HepG2 (cell line): ENCODE results near the gene SERP1. TPM values are rescaled to one million over a fixed set of nuclear protein-coding genes. Genes with fewer than 3 reads are reported as not detected.

Source experiments
- ATAC-seq: fragments of 200-7000 bp; cut with Tn5 transposase; 3 replicates; pipeline ENCODE4 v1.9.1; 2020; ENCODE audit warnings: mild to moderate bottlenecking, moderate library complexity
- BruUV-seq: library from RNA; stranded (reverse); fragments of 400-500 nt; replicated peaks from 2 replicates; lab custom pipeline; 2021; lab: Mats Ljungman, UMichigan
- CTCF ChIA-PET: fragments of 300-600 bp; formaldehyde crosslinking; extraction: SDS; loops from one replicate; lab custom pipeline; 2021; ENCODE audit warnings: low total read pairs, inconsistent platforms, low intra/inter-chr PET ratio; lab: Yijun Ruan, JAX
- POLR2A ChIA-PET: fragments of 350-600 bp; sonication (Branson Sonifier 250); formaldehyde crosslinking; loops from one replicate; lab custom pipeline; 2020; ENCODE audit warnings: antibody characterized with exemption, inconsistent platforms; lab: Yijun Ruan, JAX
- DNase-seq: peaks from one replicate; pipeline ENCODE4 v3.0.0-alpha.2; 2015; ENCODE audit warnings: low spot score
- FAIRE-seq: peaks from 3 replicates; lab custom pipeline; 2011; peaks lifted over from hg19 to GRCh38; lab: Jason Lieb, UNC
- H2AFZ ChIP-seq: one replicate; pipeline ENCODE4 v1.6.1; 2011; ENCODE audit warnings: low read length, inconsistent platforms
- H3K27ac ChIP-seq: fragments of 300-600 bp; 3 replicates; pipeline ENCODE4 v1.8.0; 2011; ENCODE audit warnings: mixed run types, mild to moderate bottlenecking, mixed read lengths, low read length, inconsistent platforms; ENCODE audit not compliant: insufficient read depth; ENCODE audit errors: extremely low read length
- H3K27me3 ChIP-seq, 2 experiments: fragments of 200-600 bp in 1 of 2; 2 replicates in 1 of 2; 3 replicates in 1 of 2; pipeline versions ENCODE4 v1.6.0 to v1.8.0; 2011; ENCODE audit warnings: low read length in 2 of 2, mild to moderate bottlenecking in 2 of 2, moderate library complexity in 2 of 2, inconsistent platforms in 1 of 2; ENCODE audit not compliant: insufficient read depth in 2 of 2, control insufficient read depth in 1 of 2
- H3K36me3 ChIP-seq, 2 experiments: fragments of 200-600 bp in 1 of 2; replicated peaks in 1 of 2; 2 replicates in 1 of 2; 3 replicates in 1 of 2; pipeline versions ENCODE4 v1.5.1 to v1.8.0; 2011; ENCODE audit warnings: low read length in 2 of 2, inconsistent platforms in 1 of 2; ENCODE audit not compliant: insufficient read depth in 2 of 2, control insufficient read depth in 1 of 2
- H3K4me1 ChIP-seq: 2 replicates; pipeline ENCODE4 v1.5.1; 2012; ENCODE audit warnings: low read length, inconsistent platforms; ENCODE audit not compliant: insufficient read depth
- H3K4me2 ChIP-seq: 2 replicates; pipeline ENCODE4 v1.6.0; 2011; ENCODE audit warnings: low read depth, low read length, inconsistent platforms
- H3K4me3 ChIP-seq, 3 experiments: fragments of 200-600 bp in 1 of 3; sonication (generic), shearing (Covaris generic) in 1 of 3; replicated peaks in 1 of 3; 2 replicates each; pipeline ENCODE4 v1.5.1; 2011 to 2016; ENCODE audit warnings: low read length in 3 of 3, inconsistent platforms in 2 of 3, low read depth in 2 of 3, mild to moderate bottlenecking in 2 of 3, control low read depth in 1 of 3, mixed read lengths in 1 of 3; ENCODE audit not compliant: insufficient read depth in 1 of 3
- H3K79me2 ChIP-seq: one replicate; pipeline ENCODE4 v1.6.1; 2011; ENCODE audit warnings: low read length, inconsistent platforms; ENCODE audit not compliant: insufficient read depth
- H3K9ac ChIP-seq: 2 replicates; pipeline ENCODE4 v1.6.0; 2011; ENCODE audit warnings: mild to moderate bottlenecking, low read depth, low read length, inconsistent platforms; ENCODE audit not compliant: insufficient read depth
- H3K9me3 ChIP-seq: 2 replicates; pipeline ENCODE4 v1.5.1; 2012; ENCODE audit warnings: mild to moderate bottlenecking, low read length
- H4K20me1 ChIP-seq: 2 replicates; pipeline ENCODE4 v1.6.0; 2011; ENCODE audit warnings: inconsistent platforms, mild to moderate bottlenecking, low read length, moderate library complexity; ENCODE audit not compliant: insufficient read depth
- ATAD3A ChIP-seq: sonication (generic); formaldehyde crosslinking; IDR thresholded peaks from 2 replicates; pipeline ENCODE4 v1.4.0; 2020; ENCODE audit warnings: missing genetic modification reagents
- ATF7-NPFF ChIP-seq: sonication (generic); formaldehyde crosslinking; IDR thresholded peaks from 2 replicates; pipeline ENCODE4 v1.8.1; 2023; ENCODE audit warnings: mild to moderate bottlenecking, low read depth, missing genetic modification reagents, moderate library complexity
- DR1 ChIP-seq: sonication (generic); formaldehyde crosslinking; IDR thresholded peaks from 2 replicates; pipeline ENCODE4 v1.8.0; 2021; ENCODE audit warnings: mild to moderate bottlenecking, missing genetic modification reagents, inconsistent platforms
- MIER2 ChIP-seq: IDR thresholded peaks from 2 replicates; pipeline ENCODE4 v1.6.1; 2016; ENCODE audit warnings: missing biosample characterization, missing genetic modification reagents
- NCOA5 ChIP-seq: sonication (generic); formaldehyde crosslinking; IDR thresholded peaks from 2 replicates; pipeline ENCODE4 v1.4.0; 2020; ENCODE audit warnings: missing genetic modification reagents
- REL ChIP-seq: sonication (generic); formaldehyde crosslinking; conservative IDR thresholded peaks from 2 replicates; pipeline ENCODE4 v1.8.0; 2022; ENCODE audit warnings: mild to moderate bottlenecking, missing genetic modification reagents, moderate library complexity
- RNF2 ChIP-seq: fragments of 450-650 bp; conservative IDR thresholded peaks from 2 replicates; pipeline ENCODE4 v1.6.1; 2016; ENCODE audit warnings: low read depth
- SNAPC5 ChIP-seq: sonication (generic); formaldehyde crosslinking; IDR thresholded peaks from 2 replicates; pipeline ENCODE4 v1.8.1; 2023; ENCODE audit warnings: mild to moderate bottlenecking, missing genetic modification reagents, borderline replicate concordance
- SUZ12 ChIP-seq: fragments of 150-350 bp; IDR thresholded peaks from 2 replicates; pipeline ENCODE4 v1.6.1; 2014; ENCODE audit warnings: low read depth, low read length
- ZKSCAN1 ChIP-seq: fragments of 150-350 bp; IDR thresholded peaks from 2 replicates; pipeline ENCODE4 v1.6.1; 2014; ENCODE audit warnings: low read length
- ZNF263 ChIP-seq: sonication (generic); formaldehyde crosslinking; IDR thresholded peaks from 2 replicates; pipeline ENCODE4 v1.4.0; 2020; ENCODE audit warnings: missing genetic modification reagents
- ZNF614 ChIP-seq: IDR thresholded peaks from 2 replicates; pipeline ENCODE4 v1.6.1; 2018; ENCODE audit warnings: missing biosample characterization, missing genetic modification reagents, inconsistent platforms, borderline replicate concordance
- WGBS: methylation state at CpG from one replicate; pipeline ENCODE4 v1.1.6; 2017; ENCODE audit warnings: low lambda C conversion rate; 5-methylcytosine and 5-hydroxymethylcytosine counted together
- in situ Hi-C: cut with HindIII; loops from 2 replicates; pipeline ENCODE4 v1.10.0; 2017; ENCODE audit warnings: low pct_unique_long_range_greater_than_20kb; ENCODE audit not compliant: extremely low pct_ligation_motif_present
- intact Hi-C: fragments of 100-400 bp; cut with micrococcal nuclease; formaldehyde crosslinking; loops from one replicate; pipeline ENCODE4 v1.10.0; 2022; ENCODE audit not compliant: unreplicated experiment
- polyA plus RNA-seq, 8 experiments: library from polyadenylated mRNA; depleted of rRNA in 3 of 8; stranded (reverse) in 7 of 8; unstranded in 1 of 8; fragments of >200 nt; fragmentation: Illumina TruSeq in 4 of 8; extraction: Trizol in 4 of 8; gene quantifications; 2 replicates each; pipeline versions ENCODE4 v1.2.1 to v1.2.3, GENCODE V29; 2011 to 2016; ENCODE audit warnings: low read depth in 4 of 8, missing spikeins in 1 of 8, mixed read lengths in 1 of 8; ENCODE audit not compliant: insufficient read depth in 1 of 8
- total RNA-seq, 5 experiments: library from RNA; depleted of rRNA; stranded (reverse); fragments of >200 nt; fragmentation: Illumina TruSeq; extraction: Trizol; gene quantifications; 2 replicates each; pipeline ENCODE4 v1.2.3, GENCODE V29; 2016; ENCODE audit warnings: low read depth in 1 of 5
- TF ChIP-seq, protein P1 (sequence below): sonication (generic); formaldehyde crosslinking; IDR thresholded peaks from 2 replicates; pipeline ENCODE4 v1.4.0; 2020; ENCODE audit warnings: mild to moderate bottlenecking, missing genetic modification reagents
- TF ChIP-seq, protein P2 (sequence below): sonication (generic); formaldehyde crosslinking; IDR thresholded peaks from 2 replicates; pipeline ENCODE4 v1.5.1; 2020; ENCODE audit warnings: missing genetic modification reagents, mild to moderate bottlenecking, borderline replicate concordance

SERP1 gene
- total and polyA plus RNA-seq, 2 of the 13 experiments (the other 11 are each of a cell fraction or from before 2014, with no cell fraction given): 61.2 to 95.0 TPM

DNA sequence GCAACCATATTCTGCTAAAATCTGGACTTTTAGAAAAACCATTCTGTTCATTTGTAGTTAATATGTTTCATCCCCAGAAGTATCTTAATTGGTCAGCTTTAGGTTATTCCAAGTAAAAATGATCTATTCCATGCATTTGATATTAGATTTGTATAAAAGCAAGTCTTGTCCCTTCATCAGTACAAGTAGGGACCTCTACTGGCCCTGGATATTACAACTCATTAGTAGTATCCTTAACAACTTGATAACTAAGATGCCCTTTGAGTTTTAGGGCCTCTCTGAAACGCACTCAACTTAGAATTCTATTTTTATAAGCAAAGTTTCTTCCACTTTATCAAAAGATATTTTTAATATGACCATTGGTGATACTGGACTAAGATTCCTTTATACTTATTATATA lies 31.6 kb upstream of the SERP1 start (continued):
- TF ChIP-seq ZNF614: no peak
- TF ChIP-seq DR1: no peak
- TF ChIP-seq, all 625 proteins: peak for 0

DNA sequence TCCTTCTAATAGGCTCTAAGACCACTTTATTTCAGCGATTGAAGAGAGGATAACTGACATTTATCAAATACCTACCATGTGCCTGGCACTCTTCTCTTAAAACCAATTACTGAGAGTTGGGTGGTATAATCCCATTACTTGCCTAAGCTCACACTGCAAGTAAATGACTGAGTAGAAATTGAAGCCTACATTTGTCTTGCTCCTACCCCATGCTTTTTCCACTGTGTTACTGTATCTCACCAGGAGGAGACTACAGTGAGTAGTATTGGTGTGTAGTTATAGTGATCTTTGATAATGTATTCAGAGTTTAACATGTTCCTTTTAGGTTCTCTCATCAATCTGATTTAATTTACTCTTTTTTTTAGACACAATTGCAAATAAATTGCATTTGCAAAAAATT lies 21.0 kb upstream of the SERP1 start:
- ATAC-seq: 0 out of 3 replicates have a peak, but pooled peaks have one; percentile 35
- H4K20me1 ChIP-seq: no peaks in the 10 kb centered on the region
- H2AFZ ChIP-seq: no peak overlapping the region
- intact Hi-C loops (no loop called here), in situ Hi-C loops (no loop called here)
- CTCF ChIA-PET: no interaction called here
- no peak for DNase-seq
- WGBS: 95% methylated on average over 1 of the region's 1 CpG
- no peak for TF ChIP-seq SUZ12
- TF ChIP-seq ZNF263 (CRISPR knock-in tag): no peak
- TF ChIP-seq REL (CRISPR knock-in tag): no peak
- TF ChIP-seq SNAPC5 (CRISPR knock-in tag): no peak
- TF ChIP-seq, protein P1, sequence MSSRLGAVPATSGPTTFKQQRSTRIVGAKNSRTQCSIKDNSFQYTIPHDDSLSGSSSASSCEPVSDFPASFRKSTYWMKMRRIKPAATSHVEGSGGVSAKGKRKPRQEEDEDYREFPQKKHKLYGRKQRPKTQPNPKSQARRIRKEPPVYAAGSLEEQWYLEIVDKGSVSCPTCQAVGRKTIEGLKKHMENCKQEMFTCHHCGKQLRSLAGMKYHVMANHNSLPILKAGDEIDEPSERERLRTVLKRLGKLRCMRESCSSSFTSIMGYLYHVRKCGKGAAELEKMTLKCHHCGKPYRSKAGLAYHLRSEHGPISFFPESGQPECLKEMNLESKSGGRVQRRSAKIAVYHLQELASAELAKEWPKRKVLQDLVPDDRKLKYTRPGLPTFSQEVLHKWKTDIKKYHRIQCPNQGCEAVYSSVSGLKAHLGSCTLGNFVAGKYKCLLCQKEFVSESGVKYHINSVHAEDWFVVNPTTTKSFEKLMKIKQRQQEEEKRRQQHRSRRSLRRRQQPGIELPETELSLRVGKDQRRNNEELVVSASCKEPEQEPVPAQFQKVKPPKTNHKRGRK (CRISPR knock-in tag): no peak
- TF ChIP-seq ZKSCAN1: no peak
- no peak for TF ChIP-seq NCOA5
- no peak for TF ChIP-seq RNF2
- TF ChIP-seq ATAD3A (CRISPR knock-in tag): no peak
- TF ChIP-seq ATF7-NPFF (CRISPR knock-in tag): no peak
- TF ChIP-seq, protein P2, sequence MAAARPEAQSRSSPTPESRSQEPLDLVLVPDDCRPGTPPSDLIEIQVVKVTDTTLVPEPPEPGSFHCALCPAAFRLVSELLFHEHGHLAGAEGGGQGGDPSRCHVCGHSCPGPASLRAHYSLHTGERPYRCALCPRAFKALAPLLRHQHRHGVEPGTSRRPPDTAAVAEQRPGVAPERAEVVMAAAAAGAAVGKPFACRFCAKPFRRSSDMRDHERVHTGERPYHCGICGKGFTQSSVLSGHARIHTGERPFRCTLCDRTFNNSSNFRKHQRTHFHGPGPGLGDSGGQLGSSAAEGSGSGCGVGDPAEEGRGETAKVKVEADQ (CRISPR knock-in tag): no peak
- TF ChIP-seq MIER2 (CRISPR knock-in tag): no peak
- H3K9ac ChIP-seq: no peak overlapping the region
- FAIRE-seq: no peak
- H3K27ac ChIP-seq: no peak overlapping the region
- H3K27me3 ChIP-seq: no peaks in the 10 kb centered on the region
- H3K9me3 ChIP-seq: no peaks in the 10 kb centered on the region
- POLR2A ChIA-PET: no interaction called here
- H3K4me1 ChIP-seq: no peaks in the 10 kb centered on the region
- H3K36me3 ChIP-seq: peaks cover 4 to 57% of the 10 kb centered on the region in 2 experiments
- no peaks in the 10 kb centered on the region for H3K79me2 ChIP-seq
- no peak overlapping the region for H3K4me2 ChIP-seq
- no peak overlapping the region for H3K4me3 ChIP-seq
- TSS peak; percentile 5 for BruUV-seq
